Measurements from ENCODE around the gene CCNL1.

CCNL1 gene

DNA sequence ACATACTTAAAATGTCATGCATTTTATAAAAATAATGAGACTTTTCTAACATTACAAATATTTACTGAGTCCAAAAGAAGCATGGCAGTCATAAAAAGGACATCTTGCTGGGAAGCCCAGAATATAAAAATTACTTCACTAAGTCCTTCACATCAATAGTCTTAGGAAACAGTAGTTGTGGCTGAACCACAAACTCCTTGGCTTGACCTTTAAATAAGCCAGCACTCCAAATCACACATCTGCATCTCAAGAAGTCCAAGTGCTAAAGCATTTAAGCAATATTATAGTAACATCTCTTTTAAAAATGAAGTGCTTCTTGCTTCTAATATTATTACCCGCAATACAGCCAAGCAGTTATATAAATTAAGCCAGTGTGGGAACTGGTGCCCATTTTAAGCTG lies 8.8 kb downstream of the CCNL1 start:
- no peak overlapping the region for H3K4me3 ChIP-seq (ENCODE audit: low read length)
- no peak for DNase-seq (ENCODE audit: low read depth, low spot score)

DNA sequence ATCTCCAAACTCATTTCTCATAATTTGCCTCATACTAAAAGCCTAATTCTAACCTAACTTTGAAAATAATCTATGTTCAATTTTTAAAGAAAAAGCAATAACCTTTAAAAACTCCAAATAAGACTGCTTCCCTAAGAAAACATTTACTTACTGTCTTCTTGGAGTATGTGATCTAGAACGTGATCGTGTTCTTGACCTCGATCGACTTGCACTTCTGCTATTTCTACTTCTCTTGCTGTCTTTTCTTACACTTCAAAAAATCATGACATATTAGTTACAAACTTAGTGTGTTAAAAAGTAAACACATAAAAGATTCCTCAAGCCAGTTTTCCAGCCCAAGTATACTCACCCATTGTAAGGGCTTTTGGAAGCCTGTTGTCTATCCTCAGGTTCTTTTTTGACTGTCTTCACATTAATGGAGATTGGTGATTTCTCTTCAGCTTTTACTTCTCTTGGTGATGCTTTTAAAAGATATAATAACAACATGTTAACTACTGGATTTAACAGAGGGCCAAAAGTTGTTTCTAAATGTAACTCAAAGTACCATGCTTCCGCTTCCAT lies 10.7 kb downstream of the CCNL1 start:
- no peak overlapping the region for H3K4me3 ChIP-seq (ENCODE audit: low read length)
- DNase-seq (ENCODE audit: low read depth, low spot score) = no peak

DNA sequence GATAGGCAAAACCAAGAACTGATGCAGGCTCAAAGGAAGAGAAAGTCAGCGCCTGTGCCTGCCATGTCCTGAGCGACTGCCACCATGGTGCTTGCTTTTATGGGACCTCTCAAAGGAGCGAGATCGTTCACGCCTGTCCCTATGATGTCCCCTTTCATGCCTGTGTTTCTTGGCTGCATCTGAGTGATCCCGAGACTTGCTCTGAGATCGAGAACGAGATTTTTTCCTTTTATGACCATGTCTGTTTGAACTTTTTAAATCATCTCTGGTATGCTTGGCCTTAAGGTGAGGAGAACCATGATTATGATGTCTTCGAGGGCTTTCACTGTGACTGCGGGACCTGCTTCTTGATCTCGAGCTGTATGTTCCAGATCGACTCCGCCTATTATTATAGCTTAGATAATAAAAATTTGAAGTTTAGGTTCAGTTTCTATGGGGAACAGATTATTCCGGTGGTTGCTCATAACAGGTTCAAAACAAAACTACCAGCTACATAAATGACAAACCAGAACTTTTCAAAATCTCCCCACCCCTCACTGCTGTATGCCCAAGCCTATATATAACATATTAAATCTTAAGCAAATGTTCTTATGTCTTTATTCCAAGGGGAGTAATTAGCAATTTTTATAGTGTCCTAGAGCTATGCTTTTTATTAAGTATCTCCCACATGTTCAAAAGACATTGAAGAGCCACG lies 11.6 kb downstream of the CCNL1 start:
- no peak overlapping the region for H3K4me3 ChIP-seq (ENCODE audit: low read length)

DNA sequence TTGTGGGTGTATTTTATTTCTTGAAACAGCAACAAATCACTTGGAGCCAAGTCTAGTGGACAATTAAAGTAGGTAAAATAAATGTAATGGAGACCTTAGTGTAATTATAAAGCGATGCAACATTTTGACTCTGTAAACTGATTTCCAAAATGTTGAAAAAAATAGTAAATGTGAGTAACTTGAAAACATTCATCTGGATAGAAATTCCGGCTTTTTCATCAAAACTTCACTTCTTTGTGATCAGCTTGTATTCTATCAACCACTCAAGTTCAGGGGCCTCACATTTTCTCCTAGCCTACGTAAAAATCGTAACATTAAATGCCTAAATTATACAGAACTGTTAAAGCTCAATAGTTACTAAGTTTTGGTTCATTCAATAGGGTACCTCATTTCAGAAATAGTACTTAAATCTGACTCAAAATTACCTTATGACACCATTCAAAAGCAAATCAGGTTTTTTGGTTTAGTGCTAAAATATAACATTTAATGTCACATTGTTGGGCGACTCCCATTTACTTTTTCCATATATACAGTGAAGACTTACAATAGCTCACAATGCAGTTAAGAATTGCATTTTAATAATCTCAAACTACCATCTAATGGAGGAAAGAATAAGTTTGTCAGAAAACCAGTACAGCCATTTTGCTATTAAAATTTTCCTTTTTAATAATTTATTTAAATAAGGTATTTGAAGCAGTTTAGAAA lies 12.7 kb downstream of the CCNL1 start:
- no peak for DNase-seq (ENCODE audit: low read depth, low spot score)
- H3K4me3 ChIP-seq (ENCODE audit: low read length) = no peak overlapping the region

More for the DNA sequence above, 11.6 kb downstream of the CCNL1 start:
- no peak for DNase-seq (ENCODE audit: low read depth, low spot score)

DNA sequence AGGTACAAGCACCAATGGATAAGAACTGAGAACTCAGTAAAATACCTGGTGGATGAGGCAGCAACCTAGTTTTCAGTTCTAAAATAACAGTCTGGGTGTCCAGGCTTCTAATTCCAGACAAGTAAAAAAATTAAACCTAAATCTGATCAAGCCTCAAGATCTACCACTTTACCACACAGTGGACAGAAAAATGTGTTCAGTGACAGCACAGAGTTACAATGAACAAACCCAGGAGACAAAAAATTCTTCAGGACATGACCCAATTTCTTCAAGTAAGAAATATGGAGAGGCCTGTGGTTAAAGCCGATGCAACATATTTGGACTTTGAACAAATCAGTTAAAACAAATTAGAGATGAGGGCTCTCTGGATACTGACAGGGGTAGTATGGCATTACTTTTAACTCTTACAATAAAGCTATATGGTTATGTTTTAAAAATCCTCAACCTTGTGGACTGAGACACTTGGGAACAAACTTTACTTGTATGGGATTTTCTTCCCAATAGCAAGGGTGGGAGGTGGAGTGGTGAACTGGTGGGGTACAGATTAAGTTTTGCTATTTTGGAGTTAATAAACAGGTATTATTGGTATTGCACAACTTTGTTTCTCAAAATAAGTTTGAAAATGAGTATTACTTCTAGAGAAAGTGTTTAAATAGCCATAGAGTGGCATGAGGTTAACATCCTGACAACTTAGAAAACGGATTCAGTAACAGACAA lies 14.2 kb downstream of the CCNL1 start:
- H3K4me3 ChIP-seq (ENCODE audit: low read length) = no peak overlapping the region
- DNase-seq (ENCODE audit: low read depth, low spot score) = no peak

DNA sequence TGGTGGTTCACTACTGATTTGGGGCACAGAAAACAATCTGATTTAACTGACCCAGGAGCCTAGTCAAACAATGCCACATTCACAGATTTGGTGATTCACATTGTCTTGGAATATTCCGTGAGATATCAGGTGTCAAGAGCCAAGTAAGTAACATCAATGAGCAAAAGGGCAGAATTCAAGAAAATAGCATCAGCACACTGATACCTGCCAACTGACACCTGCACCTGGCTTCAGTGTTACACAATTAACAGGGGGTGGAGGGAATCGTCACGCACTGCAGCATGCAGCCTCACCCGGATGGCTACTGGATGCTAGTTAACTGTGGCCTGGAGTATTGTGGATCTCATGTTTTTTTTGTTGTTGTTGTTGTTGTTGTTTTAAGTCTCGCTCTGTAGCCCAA lies 17.6 kb downstream of the CCNL1 start:
- DNase-seq (ENCODE audit: low read depth, low spot score) = no peak
- no peak overlapping the region for H3K4me3 ChIP-seq (ENCODE audit: low read length)

DNA sequence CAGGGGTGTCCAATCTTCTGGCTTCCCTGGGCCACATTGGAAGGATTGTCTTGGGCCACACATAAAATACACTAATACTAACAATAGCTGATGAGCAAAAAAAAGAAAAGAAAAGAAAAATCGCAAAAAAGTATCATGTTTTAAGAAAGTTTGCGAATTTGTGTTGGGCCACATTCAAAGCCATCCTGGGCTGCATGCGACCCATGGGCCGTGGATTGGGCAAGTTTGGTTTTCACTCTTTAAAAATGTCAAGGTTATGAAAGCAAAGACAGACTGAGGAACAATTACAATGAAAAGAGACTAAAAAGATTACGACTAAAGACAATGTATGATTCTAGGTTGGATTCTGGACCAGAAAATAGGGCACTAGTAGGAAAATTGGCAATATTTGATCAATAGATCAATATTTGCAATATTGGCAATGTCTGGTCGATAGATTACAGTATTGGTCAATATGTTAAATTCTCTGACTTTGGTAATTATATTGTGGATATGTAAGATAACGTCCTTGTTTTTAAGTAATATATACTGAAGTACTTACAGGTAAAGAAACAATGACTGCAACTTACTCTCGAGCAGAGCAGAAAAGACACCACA lies 19.9 kb downstream of the CCNL1 start:
- DNase-seq (ENCODE audit: low read depth, low spot score) = no peak
- no peak overlapping the region for H3K4me3 ChIP-seq (ENCODE audit: low read length)

DNA sequence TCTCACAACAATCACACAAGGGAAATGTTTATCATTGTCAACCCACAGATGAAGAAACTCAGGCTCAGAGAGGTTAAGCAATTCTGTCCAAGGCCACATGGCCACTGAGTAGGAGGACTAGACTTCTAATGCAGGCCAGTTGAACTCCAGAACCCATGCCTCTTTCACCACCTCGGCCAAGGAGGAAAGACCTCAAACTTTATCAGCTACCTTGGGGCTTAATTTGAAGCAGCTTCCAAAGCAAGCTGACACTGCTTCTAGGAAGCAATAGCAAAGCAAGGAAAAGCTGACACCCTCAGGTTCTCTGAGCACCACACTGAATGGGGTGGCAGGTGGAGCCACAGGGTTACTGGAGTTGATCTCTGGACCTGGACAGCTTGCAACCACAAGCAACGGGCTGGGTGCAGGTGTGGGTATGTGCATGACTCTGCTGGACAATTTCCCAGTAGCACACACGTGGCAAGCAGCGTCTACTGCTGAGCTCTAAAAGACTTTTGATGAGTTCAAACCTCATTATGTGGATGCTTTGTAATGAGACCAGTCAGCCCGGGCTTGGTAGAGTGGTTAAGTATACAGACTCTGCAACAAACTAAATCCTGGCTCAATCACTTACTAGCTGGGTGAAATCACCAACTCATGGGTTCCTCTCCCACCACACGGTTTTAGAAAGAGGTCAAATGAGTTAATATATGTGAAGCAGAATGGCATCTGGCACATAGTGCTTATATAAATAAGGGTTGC lies 23.1 kb downstream of the CCNL1 start:
- peak; percentile 31 for DNase-seq (ENCODE audit: low read depth, low spot score)
- H3K4me3 ChIP-seq (ENCODE audit: low read length) = no peak overlapping the region

DNA sequence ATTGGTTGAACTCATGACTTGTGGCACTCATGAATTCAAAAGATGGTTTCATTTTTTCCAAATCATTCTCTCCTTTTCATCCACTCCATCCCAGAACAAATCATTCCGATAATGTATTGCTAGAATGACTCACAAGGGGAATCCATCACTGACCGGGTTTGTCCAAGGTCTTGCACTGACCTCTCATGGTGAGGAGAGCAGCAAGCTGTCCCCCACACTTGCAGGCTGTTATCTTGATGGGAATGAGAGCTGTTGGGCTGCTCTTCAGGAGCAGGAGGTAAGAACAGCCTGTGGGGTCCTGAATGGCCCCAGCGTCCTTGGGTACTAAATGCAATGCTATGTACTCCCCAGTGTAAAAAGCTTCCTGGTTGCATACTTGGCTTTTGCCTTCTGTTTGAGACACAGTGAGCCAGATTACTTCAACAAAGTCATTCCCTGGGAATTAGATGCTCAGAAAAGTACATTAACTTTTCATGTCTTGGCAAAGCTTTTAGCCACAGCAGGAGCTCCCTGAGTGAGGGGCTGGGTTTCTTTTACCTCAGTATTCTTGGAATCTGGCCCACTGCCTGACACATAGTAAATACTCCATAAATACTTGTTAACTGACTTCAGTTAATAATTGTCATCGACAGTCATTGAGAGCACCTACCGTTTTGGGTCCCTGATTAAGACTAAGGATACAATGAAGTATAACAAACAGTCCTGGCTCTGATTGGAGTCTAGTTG lies 24.1 kb downstream of the CCNL1 start:
- no peak for DNase-seq (ENCODE audit: low read depth, low spot score)
- no peak overlapping the region for H3K4me3 ChIP-seq (ENCODE audit: low read length)

DNA sequence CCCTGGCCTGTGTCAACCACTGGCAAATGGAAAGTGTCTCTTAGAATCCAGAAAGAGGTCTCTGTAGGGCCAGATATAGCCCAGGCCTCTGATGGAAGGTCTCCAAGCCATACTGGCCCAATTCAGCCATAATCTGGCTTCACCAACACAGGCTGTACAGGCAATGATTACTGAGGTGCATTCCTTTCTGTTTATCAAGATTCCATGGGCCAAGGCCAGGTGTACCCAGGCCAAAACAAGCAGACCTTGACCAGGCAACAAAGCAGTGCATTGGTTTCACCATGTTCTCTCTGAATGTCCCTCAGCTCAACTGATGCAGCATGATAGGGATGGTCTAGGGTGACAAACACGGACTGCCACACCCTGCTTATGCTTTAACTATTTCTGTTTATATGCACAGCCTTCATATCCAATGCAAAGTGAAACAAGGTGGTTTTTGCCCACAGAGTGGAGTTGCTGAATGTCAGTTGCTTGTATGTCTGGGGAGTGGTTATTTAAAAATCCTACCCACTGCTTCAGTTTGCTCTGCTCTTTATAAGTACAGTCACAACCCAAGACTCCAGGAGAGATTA lies 25.2 kb downstream of the CCNL1 start:
- no peak for DNase-seq (ENCODE audit: low read depth, low spot score)
- no peak overlapping the region for H3K4me3 ChIP-seq (ENCODE audit: low read length)

DNA sequence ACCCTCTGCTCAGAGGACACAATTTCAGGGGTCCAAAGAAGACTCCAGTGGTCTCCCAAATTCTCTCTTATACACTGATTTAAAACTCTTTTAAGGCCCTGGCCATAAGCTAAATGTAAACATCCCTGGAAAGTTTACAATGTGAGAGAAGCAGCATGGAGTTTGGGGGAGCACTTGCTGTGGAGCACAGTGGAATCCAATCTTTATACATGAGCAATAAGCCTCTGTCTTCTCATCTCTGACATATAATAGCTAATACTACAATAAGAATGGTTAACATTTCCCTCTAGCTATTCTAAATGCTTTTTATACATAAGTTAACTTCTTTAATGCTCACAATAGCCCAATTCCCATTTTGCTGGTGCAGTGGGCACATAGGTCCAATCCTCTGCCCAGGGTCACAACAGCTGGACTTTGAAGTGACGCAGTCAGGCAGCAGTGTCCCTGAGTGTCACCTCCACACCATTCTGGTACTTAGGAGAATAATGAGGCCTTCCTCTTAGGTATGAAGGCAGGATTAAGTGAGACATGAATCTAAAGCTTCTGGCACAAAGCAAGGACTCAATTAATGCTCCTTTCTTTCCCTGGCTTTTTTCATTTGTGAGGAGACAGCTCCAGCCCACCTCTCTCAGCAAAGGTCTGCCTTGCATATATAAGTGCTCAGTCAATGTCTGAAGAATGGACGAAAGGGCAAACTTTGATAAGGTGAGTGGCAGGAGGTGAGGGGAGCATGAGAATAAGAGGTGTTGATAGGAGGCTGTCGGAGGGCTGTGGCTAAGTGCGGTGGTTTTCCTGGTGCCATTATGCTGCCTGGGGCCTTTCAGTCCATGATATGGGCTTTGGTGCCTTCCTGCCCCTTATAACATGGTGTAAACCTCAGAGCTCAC lies 26.3 kb downstream of the CCNL1 start:
- no peak overlapping the region for H3K4me3 ChIP-seq (ENCODE audit: low read length)
- no peak for DNase-seq (ENCODE audit: low read depth, low spot score)

DNA sequence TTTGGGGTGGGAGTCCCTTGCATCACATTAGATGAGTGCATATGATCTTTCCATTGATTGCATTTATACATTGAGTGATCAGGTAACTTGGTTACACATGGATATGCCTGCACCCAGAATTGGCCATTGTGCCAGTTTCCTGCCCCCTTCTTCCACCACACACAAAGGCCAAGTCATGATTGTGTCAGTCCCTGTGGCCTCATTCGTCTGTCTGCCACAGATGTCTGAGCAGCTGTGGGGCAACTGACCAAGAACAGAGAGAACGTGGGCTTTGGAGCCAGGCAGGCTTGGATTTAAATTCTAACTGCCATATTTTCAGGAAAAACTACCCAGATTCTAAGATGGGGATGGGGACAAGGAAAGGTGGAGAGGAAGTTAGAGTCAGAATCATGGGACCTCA lies 27.0 kb downstream of the CCNL1 start:
- no peak overlapping the region for H3K4me3 ChIP-seq (ENCODE audit: low read length)
- no peak for DNase-seq (ENCODE audit: low read depth, low spot score)

DNA sequence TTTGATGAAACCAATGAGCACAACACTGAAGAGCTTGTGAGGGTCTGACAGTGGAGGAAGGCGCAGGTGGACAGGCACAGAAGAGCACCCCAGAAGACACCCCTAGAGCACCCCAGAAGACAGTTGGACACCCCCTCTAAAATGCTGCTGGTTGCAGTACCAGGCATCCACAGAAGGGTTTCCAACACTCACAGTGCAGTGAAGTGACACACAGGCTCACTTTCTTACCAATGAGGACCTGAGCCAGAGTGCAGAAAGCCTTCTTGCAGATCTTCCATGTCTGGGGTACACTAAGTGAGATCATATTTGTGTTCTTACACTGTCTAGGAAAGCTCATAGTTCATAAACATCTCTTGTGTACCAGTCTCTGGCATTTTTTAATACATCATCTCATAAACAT lies 27.6 kb downstream of the CCNL1 start:
- DNase-seq (ENCODE audit: low read depth, low spot score) = no peak

DNA sequence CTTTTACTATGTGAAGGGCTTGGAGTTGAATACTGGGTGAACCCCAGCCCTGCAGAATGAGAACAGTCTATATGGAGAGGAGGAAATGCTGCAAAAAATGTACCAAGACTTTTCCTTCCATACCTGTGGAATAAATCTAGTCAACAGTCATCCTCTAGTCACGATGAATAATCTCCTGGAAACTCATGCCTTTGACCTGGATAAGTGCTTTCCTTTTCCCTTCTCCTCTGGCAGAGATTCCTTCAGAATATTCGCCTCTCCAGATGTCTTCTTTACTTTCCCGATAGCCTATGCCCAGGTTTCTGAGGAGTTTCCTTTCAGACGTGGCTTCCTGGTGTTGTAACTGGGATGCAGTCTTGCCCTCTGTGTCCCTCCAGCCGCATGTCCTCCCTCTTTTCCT lies 28.1 kb downstream of the CCNL1 start:
- DNase-seq (ENCODE audit: low read depth, low spot score) = no peak
- no peak overlapping the region for H3K4me3 ChIP-seq (ENCODE audit: low read length)

More for the DNA sequence above, 27.6 kb downstream of the CCNL1 start:
- no peak overlapping the region for H3K4me3 ChIP-seq (ENCODE audit: low read length)

DNA sequence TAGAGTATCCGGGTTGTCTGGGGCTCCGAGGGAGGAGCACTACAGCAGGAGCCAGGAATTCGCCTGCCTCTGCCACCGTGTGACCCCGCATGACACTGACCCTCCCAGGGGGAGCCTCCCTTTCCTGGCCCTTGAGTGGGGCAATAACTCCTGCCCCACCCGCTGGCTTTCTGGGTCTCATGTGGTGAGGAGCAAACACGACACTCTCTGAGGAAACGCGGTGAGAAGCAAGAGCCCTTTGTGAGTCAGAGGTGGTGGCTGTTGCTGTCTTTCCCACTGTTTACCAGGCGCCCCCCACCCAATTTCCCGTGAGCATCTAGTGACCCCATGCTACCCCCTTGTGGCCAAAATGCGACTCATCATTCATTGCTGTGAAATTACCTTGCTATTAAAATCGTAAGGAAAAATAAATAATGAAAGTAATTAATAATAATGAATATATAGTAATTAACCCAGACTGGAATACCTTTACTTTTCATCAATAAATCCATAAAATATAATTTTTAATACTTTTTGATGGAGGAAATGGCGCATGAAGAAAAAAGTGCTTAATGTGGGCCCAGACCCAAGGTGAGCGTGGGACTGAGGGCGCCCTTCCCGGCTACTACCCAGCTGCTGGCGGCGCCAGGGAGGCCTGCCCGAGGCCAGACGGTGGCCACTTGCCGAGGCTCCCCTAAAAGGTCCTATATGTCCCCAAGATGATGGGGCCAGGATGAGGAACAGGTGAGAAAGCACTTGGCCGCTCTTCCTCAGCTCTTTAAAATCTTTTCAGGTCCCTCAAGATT lies 29.3 kb downstream of the CCNL1 start:
- no peak for DNase-seq (ENCODE audit: low read depth, low spot score)
- H3K4me3 ChIP-seq (ENCODE audit: low read length) = no peak overlapping the region

DNA sequence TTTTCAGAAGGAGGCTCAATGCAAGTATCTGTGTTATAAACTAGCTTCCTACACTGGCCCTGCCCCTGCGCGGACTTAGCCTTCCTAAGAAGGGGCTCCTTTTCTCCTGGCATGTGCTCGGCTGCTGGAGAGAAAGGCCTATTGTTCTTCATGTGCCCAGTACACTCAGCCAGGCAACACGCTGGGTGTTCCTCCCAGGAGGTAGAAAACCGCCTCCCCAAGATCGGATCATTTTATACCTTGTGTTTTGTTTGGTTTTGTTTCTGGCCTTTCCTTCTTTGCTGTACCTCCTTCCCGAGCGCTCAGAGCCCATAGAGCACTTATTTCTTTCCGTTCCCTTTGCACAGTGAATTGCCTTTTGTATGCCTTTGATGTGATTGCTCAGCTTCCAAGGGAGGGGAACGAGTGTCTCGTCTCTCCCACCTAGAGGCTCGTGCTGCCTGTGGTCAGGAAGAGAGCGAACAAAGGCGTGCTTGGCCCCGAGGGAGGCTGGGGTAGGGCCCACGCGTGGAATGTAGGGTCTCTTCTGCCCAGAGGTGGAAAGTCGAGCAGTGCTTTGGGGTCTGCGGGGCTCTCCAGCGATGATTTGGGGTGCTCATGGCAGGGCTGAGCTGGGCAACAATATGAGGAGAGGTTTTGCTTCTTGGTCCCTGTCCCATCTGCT lies 30.0 kb downstream of the CCNL1 start:
- no peak for DNase-seq (ENCODE audit: low read depth, low spot score)
- no peak overlapping the region for H3K4me3 ChIP-seq (ENCODE audit: low read length)
